Kidney (tissue), 14 donors: ENCODE measurements around the gene ALK. TPM values are rescaled to one million over a fixed set of nuclear protein-coding genes. Genes with fewer than 3 reads are reported as not detected.
A peak's percentile ranks its signal among the peaks of the same experiment; 100 is the strongest.

Experiments used
- DNase-seq, 5 donors: peaks; one replicate each; pipeline ENCODE4 v3.0.0-alpha.2; 2013 to 2020
- FAIRE-seq: peaks from 2 replicates; lab custom pipeline; 2012; peaks lifted over from hg19 to GRCh38; lab: Jason Lieb, UNC
- H3K27ac ChIP-seq, 2 donors: one replicate each; pipeline ENCODE4 v1.7.0; 2013; ENCODE audit warnings: low read depth in 2 of 2, low read length in 2 of 2, inconsistent platforms in 1 of 2
- H3K27me3 ChIP-seq: one replicate; pipeline ENCODE4 v1.7.1; 2013; ENCODE audit warnings: low read length, inconsistent platforms; ENCODE audit not compliant: control insufficient read depth, insufficient read depth
- H3K36me3 ChIP-seq, 3 donors: one replicate each; pipeline versions ENCODE4 v1.7.0 to v1.7.1; 2013; ENCODE audit warnings: low read length in 3 of 3, control low read depth in 1 of 3, inconsistent platforms in 1 of 3; ENCODE audit not compliant: insufficient read depth in 3 of 3, control insufficient read depth in 2 of 3
- H3K4me1 ChIP-seq, 3 donors: one replicate each; pipeline versions ENCODE4 v1.7.0 to v1.7.1; 2013; ENCODE audit warnings: low read length in 3 of 3, inconsistent platforms in 1 of 3, low read depth in 1 of 3; ENCODE audit not compliant: control insufficient read depth in 2 of 3, insufficient read depth in 2 of 3
- H3K4me3 ChIP-seq, 3 donors: one replicate each; pipeline versions ENCODE4 v1.7.0 to v1.8.1; 2013; ENCODE audit warnings: low read length in 3 of 3, control low read depth in 1 of 3, inconsistent platforms in 1 of 3
- H3K9ac ChIP-seq, 3 donors: one replicate each; pipeline versions ENCODE4 v1.7.0 to v1.7.1; 2013; ENCODE audit warnings: low read length in 3 of 3, control low read depth in 1 of 3, inconsistent platforms in 1 of 3
- H3K9me3 ChIP-seq, 3 donors: one replicate each; pipeline versions ENCODE4 v1.7.0 to v1.7.1; 2013; ENCODE audit warnings: low read length in 3 of 3, control low read depth in 1 of 3, inconsistent platforms in 1 of 3; ENCODE audit not compliant: control insufficient read depth in 2 of 3, insufficient read depth in 1 of 3
- intact Hi-C: fragments of 100-400 bp; cut with DNase I; formaldehyde crosslinking; loops from one replicate; pipeline ENCODE4 v1.11.1; 2022
- polyA plus RNA-seq: library from polyadenylated mRNA; stranded (reverse); fragments of 350-450 nt; fragmentation: Illumina TruSeq; extraction: RNeasy Lipid Tissue Mini Kit (QIAGEN cat#74804); gene quantifications from one replicate; pipeline ENCODE4 v1.2.3, GENCODE V29; 2014; ENCODE audit warnings: low read depth, low replicate concordance; ENCODE audit not compliant: insufficient read depth
- total RNA-seq: library from RNA; stranded (reverse); fragmentation: NEBNext Ultra II Directional; extraction: Animal tissue kit (Norgen Biotek cat#: 25700); gene quantifications from one replicate; pipeline ENCODE4 v1.2.1, GENCODE V29; 2021
- TF ChIP-seq, protein P1 (sequence below): IDR thresholded peaks from 3 replicates; pipeline ENCODE4 v1.5.1; 2012; ENCODE audit warnings: mild to moderate bottlenecking, moderate library complexity, borderline replicate concordance; ENCODE audit not compliant: insufficient read depth; ENCODE audit errors: extremely low read depth
- donor health status: control.
- donor health status: control.
- donor health status: control.
- donor health status: control.
- donor health status: control.
- donor health status: DM: yes; HTN: yes; CAD: no.
- donor health status: Normal renal cell carcinoma (clear cell type).

The ALK gene
- total and polyA plus RNA-seq, 2 donors from 2014 or later: 0.13 TPM; not detected in 1

DNA sequence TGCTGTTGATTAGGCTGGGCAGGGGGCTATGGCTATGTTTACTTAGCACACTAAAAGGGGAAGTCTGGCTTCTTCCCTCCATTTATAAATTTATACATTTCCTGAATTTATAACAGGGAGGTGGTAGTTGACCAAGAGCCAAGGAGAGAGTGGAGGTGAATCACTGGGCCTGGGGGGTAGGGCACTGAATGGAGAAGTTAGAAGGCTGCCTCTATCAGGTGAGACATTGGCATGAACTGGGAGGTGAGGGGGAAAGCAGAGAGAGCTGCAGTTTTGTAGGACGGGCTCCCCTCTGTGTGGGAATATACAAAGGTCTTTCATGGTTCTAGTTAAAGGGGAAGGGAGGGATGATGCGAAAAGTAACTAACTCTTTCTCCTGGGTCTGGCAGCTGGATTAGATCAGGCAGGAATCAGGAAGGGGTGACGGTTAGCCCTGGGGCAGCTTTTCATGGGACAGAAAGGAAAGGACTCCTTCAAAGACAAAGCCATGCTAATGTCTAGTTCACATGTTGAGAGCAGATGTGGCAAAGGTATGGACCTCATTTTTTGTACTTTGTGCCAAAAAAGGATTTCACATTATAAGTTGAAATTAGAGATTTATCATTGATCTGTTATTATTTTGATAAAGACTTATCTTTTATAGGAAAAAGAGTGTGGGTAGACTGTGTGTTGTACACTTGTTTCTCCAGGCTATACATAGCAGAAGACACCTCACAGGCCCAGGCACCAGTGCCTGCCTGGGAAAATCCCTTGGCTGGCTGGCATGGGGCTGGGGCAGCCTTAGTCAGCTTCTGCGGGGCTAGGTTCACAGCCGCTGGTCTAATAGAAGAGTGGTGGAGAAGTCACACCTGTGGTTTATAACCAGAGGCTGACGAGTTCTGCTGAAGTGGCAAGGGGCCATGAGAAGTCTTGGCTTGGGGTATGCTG lies 647.4 kb downstream of the ALK start:
- H3K9ac ChIP-seq: no peak overlapping the region
- no peak overlapping the region for H3K27ac ChIP-seq
- no peaks in the 10 kb centered on the region for H3K4me1 ChIP-seq
- H3K4me3 ChIP-seq: no peak overlapping the region
- DNase-seq (no peak), FAIRE-seq (no peak)
- H3K9me3 ChIP-seq: no peaks in the 10 kb centered on the region
- no peaks in the 10 kb centered on the region for H3K36me3 ChIP-seq
- no peaks in the 10 kb centered on the region for H3K27me3 ChIP-seq
- TF ChIP-seq, protein P1, sequence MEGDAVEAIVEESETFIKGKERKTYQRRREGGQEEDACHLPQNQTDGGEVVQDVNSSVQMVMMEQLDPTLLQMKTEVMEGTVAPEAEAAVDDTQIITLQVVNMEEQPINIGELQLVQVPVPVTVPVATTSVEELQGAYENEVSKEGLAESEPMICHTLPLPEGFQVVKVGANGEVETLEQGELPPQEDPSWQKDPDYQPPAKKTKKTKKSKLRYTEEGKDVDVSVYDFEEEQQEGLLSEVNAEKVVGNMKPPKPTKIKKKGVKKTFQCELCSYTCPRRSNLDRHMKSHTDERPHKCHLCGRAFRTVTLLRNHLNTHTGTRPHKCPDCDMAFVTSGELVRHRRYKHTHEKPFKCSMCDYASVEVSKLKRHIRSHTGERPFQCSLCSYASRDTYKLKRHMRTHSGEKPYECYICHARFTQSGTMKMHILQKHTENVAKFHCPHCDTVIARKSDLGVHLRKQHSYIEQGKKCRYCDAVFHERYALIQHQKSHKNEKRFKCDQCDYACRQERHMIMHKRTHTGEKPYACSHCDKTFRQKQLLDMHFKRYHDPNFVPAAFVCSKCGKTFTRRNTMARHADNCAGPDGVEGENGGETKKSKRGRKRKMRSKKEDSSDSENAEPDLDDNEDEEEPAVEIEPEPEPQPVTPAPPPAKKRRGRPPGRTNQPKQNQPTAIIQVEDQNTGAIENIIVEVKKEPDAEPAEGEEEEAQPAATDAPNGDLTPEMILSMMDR: no peak
- intact Hi-C loops: no loop called here

DNA sequence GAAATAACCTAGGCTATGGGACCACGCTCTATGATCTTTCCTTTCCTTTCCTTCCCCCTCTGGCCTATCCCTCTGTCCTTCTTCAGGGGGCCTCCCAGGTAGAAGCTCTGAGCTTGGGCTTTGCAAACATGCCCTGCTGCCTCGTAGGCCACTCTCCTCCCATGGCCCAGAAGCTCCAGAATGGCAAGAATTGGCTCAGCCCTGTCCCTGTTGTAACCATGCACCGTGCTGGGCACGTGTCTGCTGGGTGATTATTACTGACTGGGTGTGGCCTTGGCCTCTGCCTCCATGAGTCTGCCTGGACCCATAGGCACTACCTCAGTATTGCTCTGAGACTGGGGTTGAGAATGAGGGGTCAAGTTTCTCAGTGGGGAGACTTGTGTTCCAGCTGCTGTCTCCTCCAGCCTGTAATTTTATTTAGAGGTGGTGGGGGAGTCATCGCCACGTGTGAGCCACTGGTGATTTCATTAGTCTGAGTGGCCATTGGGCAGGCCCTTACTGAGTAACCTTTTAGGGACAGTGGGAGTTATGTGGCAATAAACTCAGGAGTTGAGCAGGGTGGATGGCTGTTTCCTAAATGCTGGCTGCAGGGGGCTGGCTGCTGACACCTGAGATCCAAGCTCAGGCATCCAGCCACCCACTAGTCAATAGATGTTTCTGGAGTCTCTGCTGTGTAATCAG lies 648.2 kb downstream of the ALK start:
- no peak for FAIRE-seq

DNA sequence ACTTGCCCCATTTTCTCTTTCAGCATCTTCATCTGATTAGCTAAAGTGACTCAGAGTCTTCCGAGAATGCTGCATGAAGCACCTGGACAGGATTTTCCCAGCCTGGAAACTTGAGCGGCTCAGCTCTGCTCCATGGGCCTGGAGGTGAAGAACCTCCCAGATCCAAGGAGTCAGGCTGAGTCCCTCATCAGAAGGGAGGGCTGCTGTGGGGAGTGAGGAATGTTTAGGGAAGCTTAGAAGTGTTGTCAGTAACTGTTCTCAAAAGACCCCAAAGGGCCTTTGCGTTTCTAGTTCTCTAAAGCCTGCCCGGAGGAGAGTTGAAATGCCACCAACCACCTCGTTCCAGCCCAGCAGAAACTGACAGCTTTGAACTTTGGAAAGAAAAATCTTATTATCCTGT lies 649.1 kb downstream of the ALK start:
- Histone ChIP-seq H3K4me1 (no peaks in the 10 kb centered on the region), H3K4me3 (no peak overlapping the region), H3K9ac (no peak overlapping the region), H3K9me3 (no peaks in the 10 kb centered on the region), H3K27me3 (no peaks in the 10 kb centered on the region), H3K36me3 (no peaks in the 10 kb centered on the region), H3K27ac (no peak overlapping the region)
- intact Hi-C loops: no loop called here
- TF ChIP-seq, protein P1: no peak
- FAIRE-seq (no peak), DNase-seq (peak in 1 of 5 donors; percentile 16)

More for the DNA sequence above, 648.2 kb downstream of the ALK start:
- no peak overlapping the region for H3K27ac ChIP-seq
- H3K9me3 ChIP-seq: no peaks in the 10 kb centered on the region
- no peaks in the 10 kb centered on the region for H3K36me3 ChIP-seq
- H3K9ac ChIP-seq: no peak overlapping the region
- no peaks in the 10 kb centered on the region for H3K4me1 ChIP-seq
- TF ChIP-seq, protein P1: no peak
- DNase-seq: no peak
- H3K4me3 ChIP-seq: no peak overlapping the region
- intact Hi-C loops: no loop called here
- H3K27me3 ChIP-seq: no peaks in the 10 kb centered on the region
